ENCODE measurements around the gene LRMDA. TPM values are rescaled to one million over a fixed set of nuclear protein-coding genes. Genes with fewer than 3 reads are reported as not detected.

Gene LRMDA
- total and polyA plus RNA-seq, 2 of the 8 experiments (the other 6 are each of a cell fraction or from before 2014, with no cell fraction given) = 0.86 to 2.8 TPM

DNA sequence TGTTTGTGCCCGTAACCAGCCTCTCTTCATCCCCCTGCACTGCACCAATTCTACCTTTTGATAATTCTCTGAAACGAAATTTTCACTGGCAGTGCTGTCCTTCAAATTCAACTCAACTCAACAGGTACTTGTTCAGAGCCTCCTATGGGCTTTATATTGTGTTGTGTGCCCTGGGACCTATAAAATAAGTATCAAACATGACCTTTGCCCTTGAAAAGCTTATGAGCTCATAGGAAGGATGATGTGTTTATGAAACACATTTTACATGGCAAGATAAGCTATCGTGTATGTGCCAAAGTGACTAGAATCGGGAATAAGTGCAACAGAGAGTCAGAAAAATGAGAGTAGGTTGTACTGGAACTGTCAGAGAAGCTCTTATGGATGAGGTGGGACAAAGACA, 923.5 kb downstream of the LRMDA start:
- Histone ChIP-seq H3K9me3 (ENCODE audit: insufficient read depth in 2 of 2, low read depth in 1 of 2, low read length in 1 of 2) (no peaks in the 10 kb centered on the region), H3K18ac (ENCODE audit: extremely low read depth, low read length) (no peak overlapping the region), H3K27me3 (replicated peaks in 1 of 4; ENCODE audit: control insufficient read depth in 3 of 4, extremely low read depth in 1 of 4, insufficient read depth in 3 of 4, low read length in 3 of 4) (no peaks in the 10 kb centered on the region; a peak in 1 of 7 replicates), H4K8ac (ENCODE audit: extremely low read depth, insufficient read depth, low read length) (no peak overlapping the region), H3K4me2 (ENCODE audit: insufficient read depth in 1 of 2, low read depth in 2 of 2, low read length in 2 of 2) (no peak overlapping the region), H4K20me1 (replicated peaks in 1 of 2; ENCODE audit: control insufficient read depth in 1 of 2, insufficient read depth in 2 of 2, low read length in 2 of 2) (no peaks in the 10 kb centered on the region), H2BK120ac (replicated peaks; ENCODE audit: low read depth, low read length) (no peak overlapping the region), H3K79me2 (ENCODE audit: control insufficient read depth in 1 of 2, insufficient read depth in 2 of 2, low read length in 2 of 2) (no peaks in the 10 kb centered on the region), H3K36me3 (ENCODE audit: control insufficient read depth in 2 of 4, insufficient read depth in 4 of 4, low read length in 3 of 4) (no peaks in the 10 kb centered on the region), H3K9ac (replicated peaks in 1 of 4; ENCODE audit: extremely low read depth in 1 of 4, low read depth in 3 of 4, low read length in 3 of 4) (no peak overlapping the region), H3K79me1 (ENCODE audit: low read depth, low read length) (no peaks in the 10 kb centered on the region), H2BK20ac (ENCODE audit: low read length) (no peak overlapping the region), H2BK15ac (ENCODE audit: low read length) (no peak overlapping the region), H2AFZ (ENCODE audit: low read length) (no peak overlapping the region), H3K4ac (replicated peaks; ENCODE audit: insufficient read length, low read depth, low read length) (no peak overlapping the region), H3K4me1 (replicated peaks in 1 of 4; ENCODE audit: control insufficient read depth in 3 of 4, insufficient read depth in 4 of 4, low read length in 3 of 4) (0 out of 7 replicates have a peak, but pooled peaks cover 0 to 3% (median 0%) of the 10 kb centered on the region in 4 experiments), H3K14ac (ENCODE audit: insufficient read length) (no peak overlapping the region), H3K23me2 (ENCODE audit: low read depth, low read length) (peaks cover 2% of the 10 kb centered on the region; the same call in 1 of the 2 replicates), H4K91ac (replicated peaks; ENCODE audit: insufficient read length, low read length) (no peak overlapping the region), H2AK5ac (ENCODE audit: low read depth, low read length) (no peak overlapping the region), H3K23ac (ENCODE audit: insufficient read length) (no peak overlapping the region), H3K4me3 (ENCODE audit: extremely low read depth in 1 of 4, insufficient read depth in 2 of 4, low read depth in 3 of 4, low read length in 4 of 4) (no peak overlapping the region), H3K27ac (ENCODE audit: low read depth, low read length) (no peak overlapping the region), H3K56ac (replicated peaks; ENCODE audit: insufficient read length, low read depth, low read length) (no peak overlapping the region), H2BK12ac (ENCODE audit: low read depth, low read length) (no peak overlapping the region), H2BK5ac (ENCODE audit: low read depth, low read length) (no peak overlapping the region), H4K5ac (ENCODE audit: insufficient read length, low read depth, low read length) (no peak overlapping the region)
- CTCF ChIA-PET (ENCODE audit: partially characterized antibody) = no interaction called here
- POLR2A ChIA-PET (ENCODE audit: partially characterized antibody) = no interaction called here
- DNase-seq (ENCODE audit: low read depth in 1 of 2, low spot score in 2 of 2) (no peak), FAIRE-seq (no peak)
- 91% methylated on average over 4 of the region's 4 CpGs; no CpG with 5 or more reads in 1 of the 2 experiments for WGBS, 2 experiments (ENCODE audit: extremely low coverage in 1 of 2, insufficient coverage in 1 of 2, insufficient read length in 1 of 2, insufficient replicate concordance in 2 of 2, low coverage in 1 of 2, low lambda C conversion rate in 2 of 2, missing lambda C conversion rate in 1 of 2)
- TF ChIP-seq CHD2 (IDR thresholded peaks at IDR 0.05; ENCODE audit: low read length) (no peak), EP300 (IDR thresholded peaks at IDR 0.05; ENCODE audit: borderline replicate concordance in 1 of 2, low read depth in 2 of 2, low read length in 2 of 2) (no peak), SIN3A (conservative IDR thresholded peaks at IDR 0.05 in 1 of 2, IDR thresholded peaks at IDR 0.05 in 1 of 2; ENCODE audit: low read depth in 1 of 2, low read length in 2 of 2) (no peak), RNF2 (IDR thresholded peaks at IDR 0.05; ENCODE audit: borderline replicate concordance, low read depth, low read length, missing control alignments, poor library complexity, severe bottlenecking) (no peak), SUZ12 (IDR thresholded peaks at IDR 0.05; ENCODE audit: low read length) (no peak), GTF2F1 (IDR thresholded peaks at IDR 0.05; ENCODE audit: borderline replicate concordance, low read depth, low read length) (no peak), TAF7 (optimal IDR thresholded peaks at IDR 0.05; ENCODE audit: borderline replicate concordance, low read depth, low read length) (no peak), SIRT6 (IDR thresholded peaks at IDR 0.05; ENCODE audit: low read length) (no peak), BCL11A (IDR thresholded peaks at IDR 0.05; ENCODE audit: low read depth in 2 of 2, low read length in 2 of 2) (no peak), ATF2 (IDR thresholded peaks at IDR 0.05; ENCODE audit: low read length) (no peak), MAX (IDR thresholded peaks at IDR 0.05) (no peak)
